HG03097 (cell line): ENCODE data around the gene VPS26B.
"Not testable (repeated sequence)": the region's sequence is repeated elsewhere in the genome, so short reads cannot be mapped to it uniquely, and the experiment has no call there.

Source experiments
- ATAC-seq: cut with Tn5 transposase; IDR thresholded peaks from one replicate; pipeline ENCODE4 v1.9.1; 2021; ENCODE audit not compliant: unreplicated experiment, low FRiP score

Gene VPS26B

DNA sequence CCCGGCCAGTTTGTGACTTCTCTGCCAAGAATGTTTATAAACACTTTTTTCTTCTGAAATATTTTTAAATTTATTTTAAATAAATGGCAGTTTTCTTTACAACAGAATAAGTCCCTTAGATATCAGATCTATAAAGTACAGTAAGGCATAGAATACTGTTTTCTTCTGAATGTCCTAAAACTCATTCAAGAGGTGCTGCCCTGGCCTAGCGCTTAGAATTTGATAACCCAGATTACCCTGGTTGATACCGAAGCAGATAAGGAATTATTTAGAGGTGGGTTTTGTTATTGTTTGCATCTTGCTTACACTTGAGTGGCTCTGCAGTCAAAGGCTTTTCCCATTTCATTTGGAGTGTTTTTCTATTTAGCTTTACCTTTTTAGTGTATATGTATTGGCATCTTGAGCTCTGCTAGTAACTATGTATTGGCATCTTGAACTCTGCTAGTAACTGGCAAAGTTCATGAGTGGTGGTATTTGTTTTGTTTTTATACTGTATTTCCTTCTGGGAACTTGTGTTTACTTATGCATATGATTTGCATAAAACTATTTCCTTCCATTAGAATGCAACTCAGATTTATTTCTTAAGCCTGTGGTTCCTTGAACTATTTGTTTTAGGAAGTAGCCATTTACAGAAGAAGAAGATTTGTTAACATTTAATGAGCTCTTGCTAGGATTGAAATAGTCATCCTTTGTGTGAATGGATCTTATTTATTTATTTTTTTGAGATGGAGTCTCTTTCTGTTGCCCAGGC lies 30.1 kb downstream of the VPS26B start:
- no peak for ATAC-seq

DNA sequence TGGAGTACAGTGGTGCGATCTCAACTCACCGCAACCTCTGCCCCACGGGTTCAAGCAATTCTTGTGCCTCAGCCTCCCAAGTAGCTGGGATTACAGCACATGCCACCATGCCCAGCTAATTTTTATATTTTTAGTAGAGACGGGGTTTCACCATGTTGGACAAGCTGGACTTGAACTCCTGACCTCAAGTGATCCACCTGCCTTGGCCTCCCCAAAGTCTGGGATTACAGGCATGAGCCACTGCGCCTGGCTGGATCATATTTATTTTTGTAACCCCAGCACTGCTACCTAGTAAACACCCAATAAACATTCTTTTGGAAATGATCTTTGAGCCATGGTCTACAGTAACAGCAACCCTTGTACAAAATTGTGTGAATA lies 30.7 kb downstream of the VPS26B start:
- not testable (repeated sequence) for ATAC-seq

DNA sequence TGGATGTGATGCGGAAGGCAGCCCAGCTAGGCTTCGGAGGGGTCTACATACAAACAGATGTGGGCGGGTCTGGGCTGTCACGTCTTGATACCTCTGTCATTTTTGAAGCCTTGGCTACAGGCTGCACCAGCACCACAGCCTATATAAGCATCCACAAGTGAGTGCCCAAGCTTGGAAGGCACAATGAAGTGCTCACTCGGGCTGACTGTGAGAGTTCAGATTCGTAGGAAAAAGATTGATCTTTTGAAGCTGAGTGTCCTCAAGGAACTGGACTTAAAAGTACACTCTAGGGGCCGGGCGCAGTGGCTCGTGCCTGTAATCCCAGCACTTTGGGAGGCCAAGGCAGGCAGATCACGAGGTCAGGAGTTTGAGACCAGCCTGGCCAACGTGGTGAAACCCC lies 32.6 kb downstream of the VPS26B start:
- no peak for ATAC-seq

DNA sequence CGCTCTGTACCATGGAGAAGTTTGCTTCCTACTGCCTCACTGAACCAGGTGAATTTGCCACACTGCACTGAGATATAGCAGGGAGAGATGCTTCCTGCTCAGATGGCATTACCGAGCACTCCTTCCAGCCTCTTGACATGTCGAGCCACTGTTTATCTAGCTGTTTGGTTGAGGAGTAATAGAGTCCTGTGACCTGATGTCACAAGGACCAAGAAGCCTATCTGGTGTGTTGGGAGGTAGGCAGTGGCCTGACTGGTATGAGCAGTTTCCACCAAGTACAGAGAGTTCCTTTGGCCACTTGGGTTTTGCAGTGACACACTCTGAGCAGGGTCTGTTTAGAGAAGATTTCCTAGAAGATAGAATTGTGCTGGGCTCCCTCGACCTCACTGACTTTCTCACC lies 34.1 kb downstream of the VPS26B start:
- no peak for ATAC-seq

DNA sequence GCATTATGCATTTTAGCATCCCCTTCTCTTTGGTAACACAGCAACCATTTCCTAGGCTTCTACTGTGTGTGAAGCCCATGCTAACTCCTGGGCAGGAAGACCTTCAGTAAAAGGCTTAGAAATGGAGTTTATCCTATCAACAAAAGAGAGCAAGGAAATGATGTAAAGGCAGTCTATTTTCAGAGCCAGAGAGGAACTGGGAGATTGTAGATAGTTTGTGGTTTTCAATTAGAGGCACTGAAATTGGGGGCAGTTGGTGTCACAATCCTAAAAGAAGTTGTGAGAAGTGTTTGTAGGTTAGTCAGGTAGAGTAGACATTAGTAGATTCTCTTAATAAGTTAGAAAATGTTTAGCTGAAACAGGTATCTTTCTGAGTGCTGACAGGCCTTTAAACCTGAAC lies 36.0 kb downstream of the VPS26B start:
- ATAC-seq, result no peak

DNA sequence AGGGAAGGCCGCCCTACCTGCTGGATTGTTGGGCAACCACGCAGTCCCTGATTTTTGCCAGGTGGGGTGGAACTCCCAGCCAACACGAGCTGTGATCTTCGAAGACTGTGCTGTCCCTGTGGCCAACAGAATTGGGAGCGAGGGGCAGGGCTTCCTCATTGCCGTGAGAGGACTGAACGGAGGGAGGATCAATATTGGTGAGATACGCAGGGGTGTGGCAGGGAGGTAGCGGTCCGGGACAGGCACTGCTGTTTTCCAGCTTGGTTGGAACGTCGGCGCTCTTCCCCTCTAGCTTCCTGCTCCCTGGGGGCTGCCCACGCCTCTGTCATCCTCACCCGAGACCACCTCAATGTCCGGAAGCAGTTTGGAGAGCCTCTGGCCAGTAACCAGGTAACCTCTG lies 36.5 kb downstream of the VPS26B start:
- ATAC-seq, result no peak

DNA sequence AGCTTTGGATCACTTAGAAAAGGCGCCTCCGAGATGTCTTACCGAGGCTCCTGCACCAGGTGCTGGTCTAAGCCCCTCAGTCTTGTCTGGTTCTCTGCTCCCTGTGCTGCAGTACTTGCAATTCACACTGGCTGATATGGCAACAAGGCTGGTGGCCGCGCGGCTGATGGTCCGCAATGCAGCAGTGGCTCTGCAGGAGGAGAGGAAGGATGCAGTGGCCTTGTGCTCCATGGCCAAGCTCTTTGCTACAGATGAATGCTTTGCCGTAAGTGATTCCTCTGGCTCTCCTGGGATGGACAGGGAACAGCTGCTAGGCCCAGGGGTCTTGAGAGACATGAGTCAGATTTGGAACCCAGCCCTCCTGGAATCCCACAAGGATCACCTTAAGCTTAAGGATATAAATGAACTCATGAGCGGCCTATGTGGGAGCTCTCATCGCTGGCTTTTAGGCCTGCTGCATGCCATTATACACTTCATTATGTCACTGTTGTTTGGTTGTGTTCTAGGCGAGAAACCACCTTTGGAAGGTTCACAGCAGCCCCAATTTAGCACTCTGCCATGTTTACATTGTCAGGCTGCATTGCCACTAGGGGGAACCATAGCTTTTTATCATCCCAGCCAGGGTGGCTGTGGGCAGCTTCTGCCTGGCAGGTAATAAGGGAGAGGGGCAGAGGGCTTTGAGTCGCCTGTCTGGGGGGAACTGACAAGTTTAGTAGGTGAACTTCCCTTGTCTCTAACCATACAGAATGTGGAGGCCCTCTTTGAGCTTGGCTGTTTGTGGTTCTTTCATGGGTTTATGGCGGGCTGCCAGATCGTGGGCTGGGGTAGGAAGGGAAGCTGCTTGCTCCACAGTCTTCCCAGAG lies 37.4 kb downstream of the VPS26B start:
- no peak for ATAC-seq

DNA sequence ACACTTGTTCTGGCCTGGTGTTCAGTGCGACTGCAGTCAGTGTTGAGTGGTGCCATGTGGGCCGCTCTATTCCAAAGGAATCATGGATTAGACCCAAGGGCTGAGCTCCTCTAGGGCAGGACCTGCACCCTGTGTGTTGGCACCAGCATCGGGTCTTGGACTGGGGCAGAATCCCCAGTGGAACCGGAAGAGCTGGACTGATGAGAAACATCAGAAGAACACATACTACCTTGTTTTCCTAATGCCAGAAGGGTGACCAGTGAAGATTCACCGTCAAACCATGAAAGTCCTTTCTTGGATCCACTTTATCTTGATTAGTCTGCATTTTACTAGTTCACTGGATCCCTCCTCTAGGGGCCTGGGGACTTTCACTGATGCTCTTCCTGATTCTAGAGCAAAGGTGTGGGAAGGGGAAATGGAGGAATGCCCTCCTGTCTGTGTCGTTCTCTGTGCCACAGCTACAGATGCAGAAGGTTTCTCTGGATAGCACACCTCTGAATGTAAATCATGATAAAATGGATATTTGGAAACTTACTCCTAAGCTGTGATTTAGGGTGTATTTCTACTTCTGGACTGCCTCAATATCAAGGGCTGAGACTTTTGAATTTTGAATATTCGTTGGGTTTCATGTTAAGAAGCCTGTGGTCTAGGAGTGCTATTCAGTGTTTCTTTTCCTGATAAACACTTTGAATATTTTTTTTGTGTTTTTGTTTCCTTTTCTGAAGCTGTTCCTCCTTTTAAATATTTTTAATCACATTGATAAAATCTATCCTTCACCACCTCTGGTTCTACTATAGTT lies 40.7 kb downstream of the VPS26B start:
- no peak for ATAC-seq

DNA sequence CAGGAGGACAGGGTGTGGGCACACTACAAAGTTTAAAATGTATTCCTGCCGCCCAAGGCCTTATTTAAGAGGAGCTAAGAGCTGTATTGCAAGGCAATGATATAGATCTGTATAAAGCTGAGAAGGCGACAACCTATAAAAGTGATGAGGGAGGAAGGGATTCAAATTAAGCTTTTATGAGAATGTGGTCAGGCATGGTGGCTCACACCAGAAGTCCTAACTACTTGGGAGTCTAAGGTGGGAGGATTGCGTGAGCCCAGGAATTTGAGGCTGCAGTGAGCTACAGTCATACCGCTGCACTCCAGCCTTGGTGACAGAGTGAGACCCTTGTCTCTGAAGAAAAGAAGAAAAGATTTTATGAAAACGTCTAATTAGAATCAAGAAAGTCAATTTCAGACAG lies 42.0 kb downstream of the VPS26B start:
- ATAC-seq, result no peak

DNA sequence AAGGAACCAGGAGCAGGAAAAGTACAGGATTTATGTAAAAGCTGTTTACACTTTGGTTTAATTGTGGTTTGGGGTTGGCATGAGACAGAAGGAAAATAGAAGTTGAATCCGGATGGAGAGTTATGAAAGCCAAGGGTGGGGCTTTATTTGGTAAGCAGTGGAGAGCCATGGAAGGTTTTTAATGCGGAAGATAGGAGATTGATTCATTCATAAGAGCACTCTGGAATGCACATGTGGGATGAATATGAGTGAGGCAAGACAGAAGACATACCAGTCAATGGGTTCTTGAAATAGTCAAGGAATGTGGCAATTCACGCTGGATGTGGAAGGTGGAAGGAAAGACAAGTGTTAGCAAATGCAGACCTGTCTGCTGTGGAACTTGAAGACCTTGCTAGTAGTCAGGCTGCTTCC lies 42.4 kb downstream of the VPS26B start:
- no peak for ATAC-seq

DNA sequence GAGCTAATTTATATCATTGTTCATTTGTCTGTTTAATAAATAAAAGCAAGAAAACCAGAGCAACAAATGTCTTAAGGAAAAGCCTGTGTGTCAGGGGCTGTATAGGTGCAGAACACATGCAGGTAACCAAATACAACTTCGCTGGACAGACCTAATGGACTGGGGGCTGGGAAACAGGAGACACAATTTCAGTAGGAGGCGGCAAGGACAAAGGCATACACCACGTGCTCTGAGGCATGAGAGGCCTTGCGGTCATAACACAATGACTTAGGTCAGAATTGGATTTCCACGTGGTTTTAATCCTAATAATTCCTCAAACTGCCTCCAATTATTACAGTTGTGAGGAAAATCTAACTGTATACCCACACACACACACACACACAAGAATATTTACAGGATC lies 43.0 kb downstream of the VPS26B start:
- no peak for ATAC-seq

DNA sequence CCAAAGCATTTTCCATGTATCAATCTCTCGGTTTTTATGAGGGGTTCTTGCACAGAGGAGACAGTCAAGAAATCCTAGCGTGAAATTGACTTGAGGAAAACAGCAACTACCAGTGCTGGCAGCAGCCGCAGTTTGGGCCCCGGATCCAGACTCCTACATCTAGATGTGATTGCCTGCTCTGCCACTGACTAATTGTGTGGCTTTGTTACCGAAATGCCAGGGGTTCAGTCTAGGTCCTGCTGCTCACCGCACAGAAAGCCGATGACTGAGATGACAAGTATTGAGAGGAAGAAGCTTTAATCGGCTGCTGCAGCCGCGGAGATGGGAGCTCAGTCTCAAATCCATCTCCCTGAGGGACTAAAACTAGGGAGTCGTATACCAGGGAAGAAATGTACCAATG lies 43.5 kb downstream of the VPS26B start:
- ATAC-seq, result no peak

DNA sequence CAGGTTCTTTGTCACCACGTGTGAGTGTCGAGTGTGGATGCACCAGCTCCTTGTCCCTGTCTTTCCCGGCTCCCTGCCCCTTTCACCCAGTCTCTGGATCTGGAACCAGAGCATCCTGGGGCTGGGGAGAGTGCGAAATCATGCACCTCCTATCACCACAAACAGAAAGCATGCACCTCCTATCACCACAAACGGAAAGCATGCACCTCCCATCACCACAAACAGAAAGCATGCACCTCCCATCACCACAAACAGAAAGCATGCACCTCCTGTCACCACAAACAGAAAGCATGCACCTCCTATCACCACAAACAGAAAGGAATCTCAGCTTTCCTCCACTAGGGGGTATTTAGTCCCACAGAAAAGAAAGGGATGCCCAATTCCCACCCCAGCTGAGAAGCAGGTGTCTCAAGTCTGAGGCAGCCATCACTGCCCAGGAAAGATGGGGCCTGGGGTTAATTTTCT lies 45.8 kb downstream of the VPS26B start:
- no peak for ATAC-seq

DNA sequence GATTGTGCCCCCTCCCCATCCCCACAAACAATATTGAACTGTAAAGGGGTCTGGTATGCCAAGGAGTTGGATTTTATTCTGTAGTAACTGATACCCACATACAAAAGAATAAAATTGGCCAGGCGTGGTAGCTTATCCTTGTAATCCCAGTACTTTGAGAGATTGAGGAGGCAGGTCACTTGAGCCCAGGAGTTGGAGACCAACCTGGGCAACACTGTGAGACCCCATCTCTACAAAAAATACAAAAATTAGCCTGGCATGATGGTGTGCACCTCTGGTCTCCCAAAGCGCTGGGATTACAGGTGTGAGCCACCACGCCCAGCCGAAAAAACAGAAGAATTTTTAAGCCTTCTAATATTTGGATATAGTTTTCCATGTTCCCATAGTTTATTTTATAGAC lies 47.5 kb downstream of the VPS26B start:
- no peak for ATAC-seq

DNA sequence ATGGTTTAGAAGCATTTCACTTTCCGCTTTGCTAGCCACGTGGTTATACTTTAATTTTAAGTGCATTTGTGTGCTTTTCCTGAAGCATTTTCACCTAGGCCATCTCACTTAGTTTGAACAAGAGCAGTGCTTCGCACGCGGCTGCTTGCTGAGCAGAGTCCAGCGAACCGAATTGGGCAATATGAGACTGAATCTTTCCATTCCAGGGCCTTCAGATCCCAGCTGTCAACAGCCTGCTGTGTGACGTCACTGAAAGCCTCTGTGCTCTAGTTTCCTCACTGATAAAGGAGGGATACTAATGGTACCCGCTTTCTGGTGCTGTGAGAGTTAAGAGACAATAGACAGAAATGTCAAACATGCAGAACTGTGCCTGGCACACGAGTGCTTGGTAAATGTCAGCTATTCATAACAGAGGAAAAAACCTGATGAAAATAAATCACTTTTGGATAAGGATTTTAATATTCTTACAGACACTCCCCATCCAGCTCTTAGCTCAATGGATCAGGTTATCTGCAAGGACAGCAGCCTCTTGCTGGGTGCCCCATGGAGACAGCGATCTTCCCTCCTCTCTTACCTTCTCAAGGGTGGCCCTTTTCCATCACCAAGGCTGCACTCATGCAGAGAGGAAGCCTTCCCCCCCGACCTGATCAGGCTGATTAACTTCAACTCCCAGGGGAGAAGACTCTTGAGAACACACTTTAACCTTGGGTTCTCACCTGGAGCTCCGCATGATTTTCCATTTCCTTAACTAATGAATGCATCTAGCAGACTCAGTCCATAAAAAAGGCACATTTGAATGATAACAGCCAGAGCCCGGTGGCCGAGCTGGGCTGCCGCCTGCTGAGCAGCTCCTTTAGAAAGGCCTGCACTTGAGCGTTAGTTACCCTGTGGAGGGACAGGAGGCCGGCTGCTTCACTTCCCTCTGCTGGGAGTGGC lies 48.2 kb downstream of the VPS26B start:
- ATAC-seq, result no peak

DNA sequence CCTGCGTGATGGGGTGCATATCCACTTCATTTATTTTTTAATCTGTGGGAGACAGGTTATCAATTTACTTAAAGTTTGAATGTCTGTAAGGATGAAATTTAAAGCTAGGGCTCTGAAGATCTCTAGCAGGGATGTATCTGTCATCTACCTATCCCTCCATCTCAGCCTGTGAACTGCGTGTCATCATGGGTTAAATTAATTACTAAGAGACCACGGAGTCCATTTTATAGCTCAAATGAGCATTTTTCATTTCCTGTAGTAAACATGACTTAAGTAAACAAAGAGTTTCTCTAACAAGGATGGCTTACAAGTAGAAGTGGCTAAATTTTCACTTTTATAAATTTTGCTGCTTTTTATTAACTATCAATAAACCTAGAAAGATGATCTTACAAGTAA lies 48.8 kb downstream of the VPS26B start:
- ATAC-seq, result no peak

DNA sequence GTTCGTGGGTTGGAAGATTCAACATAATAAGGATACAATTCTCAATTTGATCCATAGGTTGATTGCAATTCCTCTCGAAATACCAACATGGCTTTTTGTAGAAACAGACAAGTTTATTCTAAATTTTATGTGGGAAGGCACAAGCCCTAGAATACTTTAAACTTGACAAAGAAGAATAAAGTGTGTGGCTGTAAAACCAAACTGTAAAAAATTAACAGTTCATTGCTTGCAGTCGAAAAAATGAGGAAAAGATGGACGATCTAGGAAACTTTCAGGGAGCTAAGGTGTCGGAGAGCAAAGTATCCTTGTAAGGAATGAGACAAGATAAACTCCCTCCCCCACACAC lies 50.7 kb downstream of the VPS26B start:
- ATAC-seq, result no peak

DNA sequence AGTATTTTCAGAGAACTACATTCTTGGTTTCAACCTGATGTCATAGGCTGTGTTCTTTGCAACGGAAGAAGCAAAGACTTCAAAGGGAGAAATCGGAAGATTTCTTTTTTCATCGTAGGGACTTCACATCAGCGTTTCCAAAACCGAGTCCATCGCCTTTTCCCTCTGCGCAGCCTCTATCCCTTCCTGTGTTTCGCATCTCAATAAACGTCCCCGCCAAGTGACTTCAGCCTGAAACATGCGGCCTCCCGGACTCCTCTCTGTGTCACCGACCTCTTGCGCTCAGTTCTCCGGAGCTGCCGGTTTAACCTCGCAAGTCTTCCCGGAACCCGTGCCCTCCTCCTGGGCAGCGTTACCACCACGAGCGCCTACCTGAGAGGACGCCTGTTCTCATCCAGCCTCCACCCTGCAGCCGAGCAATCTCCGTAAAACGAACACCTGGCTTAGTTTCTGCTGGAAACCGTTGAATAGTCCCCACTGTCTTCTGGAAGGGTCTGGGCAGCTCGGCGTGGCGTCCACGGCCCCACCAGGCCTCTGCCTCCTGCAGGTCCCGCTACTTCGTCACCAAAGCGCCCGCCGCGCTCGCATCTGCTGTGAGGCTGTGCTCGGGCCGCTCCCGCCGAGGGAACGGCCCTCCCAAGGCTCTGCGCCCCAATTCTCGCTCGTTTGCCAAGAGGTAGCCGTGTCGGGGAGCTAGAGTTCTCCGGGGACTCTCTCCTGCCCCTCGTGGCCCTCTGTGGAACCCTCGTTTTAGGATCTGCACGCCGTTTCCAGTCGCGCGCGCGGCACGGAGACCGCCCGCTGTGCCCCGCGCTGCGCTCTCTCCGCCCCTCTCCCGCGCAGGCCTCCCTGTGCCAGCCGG lies 51.3 kb downstream of the VPS26B start, which contains the start of gene GLB1L3:
Gene GLB1L3 (plus strand): TSS at position 846 of the 862 bp plus-strand sequence. CDS start 362 bp downstream, outside the sequence.
- peak; percentile 77 for ATAC-seq
